HG03175 (cell line): ENCODE results near the gene FRAS1.
A peak's percentile ranks its signal among the peaks of the same experiment; 100 is the strongest.
"Not testable (repeated sequence)": the region's sequence is repeated elsewhere in the genome, so short reads cannot be mapped to it uniquely, and the experiment has no call there.

Experiments
- ATAC-seq: cut with Tn5 transposase; IDR thresholded peaks from one replicate; pipeline ENCODE4 v1.9.1; 2021; ENCODE audit warnings: mild to moderate bottlenecking, moderate library complexity; ENCODE audit not compliant: unreplicated experiment

The FRAS1 gene

GRCh38 chr4:78058591-78059523 lies 1.7 kb downstream of the FRAS1 start:
- ATAC-seq: no peak

GRCh38 chr4:78059524-78059889 lies 2.4 kb downstream of the FRAS1 start:
- peak; percentile 31 for ATAC-seq

- ATAC-seq: no peak
Observed at GRCh38 chr4:78059938-78060337, 2.8 kb downstream of the FRAS1 start.

DNA sequence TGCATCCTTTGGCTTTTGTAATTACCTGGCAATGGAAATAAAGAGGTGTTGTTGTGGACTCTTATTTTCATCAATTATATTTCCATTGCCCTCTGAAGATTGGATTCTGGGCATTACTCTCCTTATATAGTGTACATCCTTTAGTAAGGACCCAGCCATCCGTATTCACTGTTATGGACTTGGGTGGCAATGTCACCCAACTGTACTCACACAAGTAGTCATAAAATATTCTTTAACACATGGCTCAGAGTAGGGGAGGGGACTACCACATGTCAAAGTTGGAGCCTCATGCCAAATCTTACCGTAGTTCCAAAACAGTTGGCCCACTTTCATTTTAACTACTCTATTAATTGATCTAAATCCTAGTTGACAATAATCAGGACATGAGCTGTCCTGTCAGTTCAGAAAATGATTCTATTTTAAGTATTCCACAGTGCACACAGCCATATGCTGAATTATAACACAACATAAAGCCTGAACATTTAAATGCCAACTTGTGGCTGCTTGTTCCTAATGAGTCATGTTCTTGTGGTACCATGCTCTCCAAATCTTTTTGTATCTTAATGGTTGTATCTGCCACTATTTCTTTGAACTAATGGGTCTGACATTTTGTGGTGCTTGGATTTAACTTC lies 4.9 kb downstream of the FRAS1 start:
- ATAC-seq: no peak

DNA sequence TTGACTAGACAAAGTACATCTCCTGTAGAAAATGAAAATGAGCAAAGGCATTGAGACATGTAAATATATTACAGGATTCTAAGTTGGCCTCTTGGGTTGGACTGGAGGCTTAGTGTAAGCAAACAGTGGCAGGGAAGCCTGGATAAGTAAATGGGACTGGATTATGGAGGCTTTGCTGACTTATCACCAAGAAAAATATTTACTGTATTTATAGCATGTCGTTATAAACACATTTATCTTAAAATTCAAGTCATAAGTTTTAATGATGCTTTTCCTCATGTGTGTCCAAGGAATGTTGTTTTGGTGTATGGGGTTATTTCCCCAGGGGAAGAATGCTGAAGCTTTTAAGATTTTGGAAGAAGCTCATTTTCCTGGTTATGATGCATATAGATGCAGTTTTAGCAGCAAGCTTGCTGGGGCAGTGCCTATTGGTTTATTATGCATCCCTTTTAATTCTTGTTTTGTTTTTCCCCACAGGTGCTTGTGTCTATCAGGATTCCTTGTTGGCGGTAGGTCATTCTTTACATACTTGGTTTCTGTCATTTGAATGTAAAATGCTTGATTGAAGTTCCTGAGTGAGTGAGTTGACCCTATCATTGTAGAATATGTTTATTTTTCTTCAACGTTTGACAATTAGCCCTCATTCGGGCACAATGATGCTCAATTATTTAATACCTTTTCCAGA lies 8.5 kb downstream of the FRAS1 start:
- ATAC-seq: no peak

DNA sequence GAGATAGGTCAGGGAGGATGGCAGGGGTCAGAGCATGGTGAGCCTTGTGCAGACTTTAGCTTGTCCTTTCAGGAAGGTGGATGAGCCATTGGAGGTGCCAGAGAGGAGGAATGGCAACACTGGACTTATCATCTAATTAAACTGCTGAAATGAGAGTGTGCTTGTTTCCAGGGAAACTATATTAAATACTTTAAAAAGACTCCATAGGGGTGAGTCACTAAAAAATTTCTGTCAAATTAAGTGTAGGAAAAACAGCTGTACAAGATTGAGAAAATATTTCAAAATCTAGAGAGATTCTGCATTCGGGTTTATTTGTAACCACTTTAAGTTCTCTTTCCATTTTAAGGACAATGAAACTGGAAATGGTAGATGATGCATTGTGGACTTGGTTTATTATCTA lies 11.4 kb downstream of the FRAS1 start:
- ATAC-seq: no peak

- no peak for ATAC-seq
Observed at GRCh38 chr4:78069319-78069718, 12.2 kb downstream of the FRAS1 start.

- no peak for ATAC-seq
Observed at GRCh38 chr4:78069859-78070258, 12.7 kb downstream of the FRAS1 start.

GRCh38 chr4:78070731-78071282 lies 13.7 kb downstream of the FRAS1 start:
- ATAC-seq: no peak

- ATAC-seq: no peak
Observed at GRCh38 chr4:78074759-78075158, 17.6 kb downstream of the FRAS1 start.

DNA sequence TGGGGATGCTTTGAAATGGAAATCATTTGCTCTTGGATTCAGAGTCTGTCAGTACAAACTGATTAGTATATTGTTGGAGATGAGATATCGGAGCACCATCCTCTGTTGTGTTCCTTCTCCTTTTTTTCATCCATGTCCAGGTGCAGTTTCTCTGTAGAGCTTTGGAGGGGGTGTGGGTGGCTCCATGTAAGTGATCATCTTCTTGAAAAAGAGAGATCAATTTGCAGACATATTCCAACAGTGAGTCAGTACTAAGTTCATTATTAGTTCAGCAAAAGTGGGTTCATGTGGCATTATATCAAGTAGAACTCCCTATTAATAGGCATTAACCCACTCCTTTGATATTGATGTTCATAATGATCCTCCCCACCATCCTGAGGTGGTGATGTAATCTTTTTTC lies 18.9 kb downstream of the FRAS1 start:
- ATAC-seq: no peak

DNA sequence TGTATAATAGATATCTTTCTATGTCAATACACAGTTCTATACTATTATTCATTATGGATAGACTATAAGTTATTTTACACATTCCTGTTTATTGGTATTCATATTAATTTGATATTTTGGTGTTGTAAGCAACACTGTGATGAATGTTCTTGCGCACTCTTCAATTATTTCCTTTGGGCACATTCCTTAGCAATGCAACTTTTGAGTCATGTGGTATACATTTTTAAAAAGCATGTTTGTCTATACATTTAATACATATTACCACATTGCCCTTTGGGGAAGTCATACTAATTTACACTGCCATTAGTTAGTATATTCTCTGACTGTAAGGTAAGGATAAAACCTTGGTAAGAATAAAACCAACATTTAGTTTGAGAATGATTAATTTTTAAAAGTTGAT lies 21.0 kb downstream of the FRAS1 start:
- ATAC-seq: no peak

- ATAC-seq: no peak
Observed at GRCh38 chr4:78079726-78080430, 22.8 kb downstream of the FRAS1 start.

- no peak for ATAC-seq
Observed at GRCh38 chr4:78081541-78081940, 24.4 kb downstream of the FRAS1 start.

- no peak for ATAC-seq
Observed at GRCh38 chr4:78083035-78083434, 25.9 kb downstream of the FRAS1 start.

GRCh38 chr4:78091534-78091933 lies 34.4 kb downstream of the FRAS1 start:
- no peak for ATAC-seq

GRCh38 chr4:78092350-78092749 lies 35.2 kb downstream of the FRAS1 start:
- not testable (repeated sequence) for ATAC-seq

- ATAC-seq: no peak
Observed at GRCh38 chr4:78092850-78093249, 35.7 kb downstream of the FRAS1 start.

- ATAC-seq: no peak
Observed at GRCh38 chr4:78095081-78095480, 38.0 kb downstream of the FRAS1 start.

DNA sequence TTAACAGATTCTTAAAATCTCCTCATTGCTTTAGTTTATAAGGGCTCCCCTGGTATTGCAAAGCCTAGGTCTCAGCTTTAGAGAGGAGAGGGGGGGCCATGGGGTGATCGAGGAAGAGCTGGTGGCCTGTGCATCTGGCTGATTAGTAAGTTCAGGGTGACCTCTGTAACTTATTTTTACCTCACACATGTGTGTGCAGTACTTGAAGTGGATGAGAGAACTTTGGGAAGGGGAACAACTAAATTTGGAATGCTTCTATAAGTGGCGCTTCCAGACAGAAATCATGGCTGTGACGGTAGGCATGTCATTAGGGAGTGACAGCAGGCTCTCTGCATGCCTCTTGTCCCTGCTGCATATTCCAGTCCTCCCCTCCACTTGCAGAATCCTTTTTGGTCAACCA lies 41.9 kb downstream of the FRAS1 start:
- ATAC-seq: no peak

GRCh38 chr4:78100060-78100459 lies 42.9 kb downstream of the FRAS1 start:
- no peak for ATAC-seq
